Heart right ventricle (tissue), 16 donors: Measurements from ENCODE around the gene TMEM139. TPM values are rescaled to one million over a fixed set of nuclear protein-coding genes. Genes with fewer than 3 reads are reported as not detected.
A peak's percentile ranks its signal among the peaks of the same experiment; 100 is the strongest.

Experiments
- ATAC-seq, 8 donors: fragments of 200-7000 bp; cut with Tn5 transposase; one replicate each; pipeline ENCODE4 v1.9.1; 2020; ENCODE audit warnings: mild to moderate bottlenecking in 8 of 8, moderate library complexity in 8 of 8, moderate number of reproducible peaks in 1 of 8
- DNase-seq, 2 donors: peaks; one replicate each; pipeline ENCODE4 v3.0.0-alpha.2; 2020
- H3K27ac ChIP-seq, 10 donors: fragments of 200-600 bp; sonication (generic) in 2 of 10; one replicate each; pipeline versions ENCODE4 v1.5.0 to v1.8.0; 2020 to 2022; ENCODE audit warnings: mild to moderate bottlenecking in 3 of 10
- H3K27me3 ChIP-seq, 7 donors: fragments of 200-600 bp; one replicate each; pipeline ENCODE4 v1.8.0; 2021 to 2022; ENCODE audit warnings: mild to moderate bottlenecking in 2 of 7
- H3K36me3 ChIP-seq, 9 donors: fragments of 200-600 bp; sonication (generic) in 1 of 9; one replicate each; pipeline versions ENCODE4 v1.5.0 to v1.8.0; 2020 to 2022; ENCODE audit warnings: mild to moderate bottlenecking in 2 of 9
- H3K4me1 ChIP-seq, 9 donors: fragments of 200-600 bp; sonication (generic) in 1 of 9; one replicate each; pipeline versions ENCODE4 v1.5.0 to v1.8.0; 2020 to 2022; ENCODE audit warnings: mild to moderate bottlenecking in 4 of 9
- H3K4me3 ChIP-seq, 10 donors: fragments of 200-600 bp; sonication (generic) in 2 of 10; one replicate each; pipeline versions ENCODE4 v1.5.0 to v1.8.0; 2020 to 2022; ENCODE audit warnings: mild to moderate bottlenecking in 7 of 10, moderate library complexity in 2 of 10
- H3K9me3 ChIP-seq, 11 donors: fragments of 200-600 bp in 10 of 11; sonication (generic) in 2 of 11; one replicate each; pipeline versions ENCODE4 v1.5.0 to v1.8.0; 2013 to 2022; ENCODE audit warnings: mild to moderate bottlenecking in 2 of 11, control low read depth in 1 of 11, moderate library complexity in 1 of 11
- CTCF ChIP-seq, 9 donors: fragments of 200-600 bp; sonication (generic) in 2 of 9; IDR thresholded peaks; one replicate each; pipeline versions ENCODE4 v1.5.0 to v1.8.0; 2021 to 2022; ENCODE audit warnings: antibody characterized with exemption in 9 of 9, mild to moderate bottlenecking in 5 of 9, moderate library complexity in 1 of 9
- WGBS, 2 donors: extraction: QIAGEN DNeasy Blood & Tissue Kit; methylation state at CpG; one replicate each; pipeline ENCODE4 v1.1.7; 2013; ENCODE audit warnings: inconsistent platforms in 1 of 2; 5-methylcytosine and 5-hydroxymethylcytosine counted together
- intact Hi-C, 10 donors: fragments of 100-400 bp; cut with DNase I; formaldehyde crosslinking; loops; one replicate each; pipeline versions ENCODE4 v1.11.1 to v1.14.2; 2022
- polyA plus RNA-seq, 2 donors: library from polyadenylated mRNA; stranded (reverse); fragments of 200-250 nt; gene quantifications; one replicate each; pipeline ENCODE4 v1.2.3, GENCODE V29; 2013
- total RNA-seq, 10 donors: library from RNA; stranded (reverse); fragmentation: NEBNext Ultra II Directional in 3 of 10; extraction: Animal tissue kit (Norgen Biotek cat#: 25700) in 3 of 10; gene quantifications; one replicate each; pipeline versions ENCODE4 v1.2.1 to v1.2.4, GENCODE V29; 2021 to 2023
- donor health status: Arrhythmogenic right ventricular cardiomyopathy.
- donor health status: ischemic (EF 13 %, LVEDD 7.1; RV severe dilation, severe dysfunction).
- donor health status: healthy with polysubstance abuse.
- donor health status: DM: no; HTN: yes; CAD: no.
- donor health status: DM: no; HTN: no; CAD: no.
- donor health status: ischemic (EF 25% LVEDD 6.9; RV normal size, moderate dysfunction).
- donor health status: ischemic (EF 25% LVEDD 5.7; RV mildly dilated, moderate dysfunction).
- donor health status: healthy.
- donor health status: DM: yes; HTN: yes; CAD: no.
- donor health status: Ischemic cardiomyopathy.
- donor health status: ischemic (EF 35%, LVEDD 5.7; RV mildly dilated, moderate dysfunction).
- donor health status: nonischemic (EF 11% LVEDD 7.7; RV severe dilation, severe dysfunction).
- donor health status: DM: yes; HTN: yes; CAD: no.
- donor health status: PGD.
- donor health status: ischemic (EF 29% LVEDD 5.4; RV normal size, mild dysfunction).
- donor health status: nonischemic (EF 23%, LVEDD 6.1; RV moderate dilation, normal function).

The TMEM139 gene
- total and polyA plus RNA-seq, 12 donors = 2.6 to 18.0 (median 11.1) TPM

- Histone ChIP-seq H3K36me3 (no peaks in the 10 kb centered on the region), H3K27ac (peak overlapping the region in 9 of 10 donors; percentile 47 to 79 (median 68)), H3K9me3 (no peaks in the 10 kb centered on the region), H3K27me3 (no peaks in the 10 kb centered on the region), H3K4me1 (peaks cover 3 to 44% (median 20%) of the 10 kb centered on the region in 9 donors), H3K4me3 (no peak overlapping the region)
- ATAC-seq (no peak), DNase-seq (no peak)
- TF ChIP-seq CTCF (IDR thresholded peaks at IDR 0.05) = no peak
- intact Hi-C loops = no loop called here
- WGBS, 2 donors = 83 to 85% methylated on average over 2 of the region's 2 CpGs
These were observed 4.2 kb upstream of the TMEM139 start for GRCh38 chr7:143280566-143280965.

DNA sequence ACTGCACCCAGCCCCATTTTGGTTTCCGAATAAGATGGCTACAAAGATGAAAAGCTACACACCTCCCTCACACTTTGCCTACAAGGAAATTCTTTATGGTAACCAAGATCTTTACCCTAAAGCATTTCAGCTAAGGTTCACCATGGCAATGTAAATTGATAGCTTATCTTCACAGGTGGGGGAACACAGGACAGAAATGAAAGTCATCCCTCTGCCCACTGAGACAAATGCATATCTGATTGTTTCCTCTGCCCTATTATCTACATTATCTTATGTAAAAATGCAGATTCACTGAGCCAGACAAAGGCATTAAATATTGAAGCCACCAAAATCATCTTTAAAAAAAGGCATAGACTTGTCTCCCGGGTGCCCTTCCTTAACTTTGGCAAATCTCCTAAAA is 3.2 kb upstream of the TMEM139 start:
- Histone ChIP-seq H3K9me3 (no peaks in the 10 kb centered on the region), H3K4me1 (peaks cover 3 to 50% (median 20%) of the 10 kb centered on the region in 9 donors), H3K27me3 (no peaks in the 10 kb centered on the region), H3K4me3 (no peak overlapping the region), H3K27ac (no peak overlapping the region), H3K36me3 (no peaks in the 10 kb centered on the region)
- no peak for ATAC-seq
- intact Hi-C loops = no loop called here
- DNase-seq = no peak
- no peak for TF ChIP-seq CTCF (IDR thresholded peaks at IDR 0.05)
- 90 to 99% methylated on average over 2 of the region's 2 CpGs for WGBS, 2 donors

DNA sequence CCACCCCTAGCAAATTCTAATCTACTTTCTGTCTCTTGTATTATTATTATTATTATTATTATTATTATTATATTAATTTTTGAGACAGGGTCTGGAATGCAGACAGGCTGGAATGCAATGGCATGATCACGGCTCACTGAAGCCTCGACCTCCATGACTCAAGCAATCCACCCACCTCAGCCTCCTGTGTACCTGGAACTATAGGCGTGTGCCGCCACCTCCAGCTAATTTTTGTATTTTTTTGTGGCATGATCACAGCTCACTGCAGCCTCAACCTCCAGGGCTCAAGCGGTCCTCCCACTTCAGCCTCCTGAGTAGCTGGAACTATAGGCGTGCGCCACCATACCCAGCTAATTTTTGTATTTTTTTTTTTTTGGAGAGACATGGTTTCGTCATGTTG is 2.6 kb upstream of the TMEM139 start:
- 97 to 99% methylated on average over 8 of the region's 8 CpGs for WGBS, 2 donors
- intact Hi-C loops = no loop called here
- Histone ChIP-seq H3K27ac (no peak overlapping the region), H3K4me1 (peaks cover 3 to 53% (median 21%) of the 10 kb centered on the region in 9 donors), H3K9me3 (no peaks in the 10 kb centered on the region), H3K4me3 (no peak overlapping the region), H3K27me3 (no peaks in the 10 kb centered on the region), H3K36me3 (no peaks in the 10 kb centered on the region)
- TF ChIP-seq CTCF (IDR thresholded peaks at IDR 0.05) = no peak
- ATAC-seq = no peak
- no peak for DNase-seq

DNA sequence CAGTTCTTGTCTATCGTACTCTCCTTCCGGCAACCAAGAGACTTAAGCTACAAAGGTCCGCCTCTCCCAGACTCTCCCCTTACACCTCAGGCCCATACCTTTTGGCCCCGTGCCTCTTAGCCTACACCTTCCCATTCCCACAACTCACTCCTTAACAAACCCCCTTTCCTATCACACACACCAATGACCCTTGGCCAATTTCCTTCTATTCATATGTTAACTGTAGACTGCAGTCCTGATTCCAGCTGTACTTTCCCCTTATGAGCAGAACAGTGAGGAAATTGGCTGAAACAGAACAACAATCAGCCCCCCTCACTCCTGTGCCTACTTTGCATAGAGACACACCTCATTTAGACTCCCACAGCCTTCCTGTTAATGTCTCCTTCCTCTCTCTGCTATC is 1.4 kb upstream of the TMEM139 start:
- DNase-seq (no peak), ATAC-seq (no peak)
- Histone ChIP-seq H3K36me3 (no peaks in the 10 kb centered on the region), H3K9me3 (no peaks in the 10 kb centered on the region), H3K27me3 (no peaks in the 10 kb centered on the region), H3K27ac (peak overlapping the region in 4 of 10 donors; percentile 19 to 99 (median 35)), H3K4me3 (no peak overlapping the region), H3K4me1 (peaks cover 3 to 61% (median 29%) of the 10 kb centered on the region in 9 donors)
- intact Hi-C loops = no loop called here
- 75 to 77% methylated on average over 4 of the region's 4 CpGs for WGBS, 2 donors
- TF ChIP-seq CTCF (IDR thresholded peaks at IDR 0.05) = no peak
